ENCODE measurements around the gene SMAD1. TPM values are rescaled to one million over a fixed set of nuclear protein-coding genes. Genes with fewer than 3 reads are reported as not detected.

SMAD1 gene
- 36.0 and 140 TPM in 2 replicates for total RNA-seq (ENCODE audit: low replicate concordance)

DNA sequence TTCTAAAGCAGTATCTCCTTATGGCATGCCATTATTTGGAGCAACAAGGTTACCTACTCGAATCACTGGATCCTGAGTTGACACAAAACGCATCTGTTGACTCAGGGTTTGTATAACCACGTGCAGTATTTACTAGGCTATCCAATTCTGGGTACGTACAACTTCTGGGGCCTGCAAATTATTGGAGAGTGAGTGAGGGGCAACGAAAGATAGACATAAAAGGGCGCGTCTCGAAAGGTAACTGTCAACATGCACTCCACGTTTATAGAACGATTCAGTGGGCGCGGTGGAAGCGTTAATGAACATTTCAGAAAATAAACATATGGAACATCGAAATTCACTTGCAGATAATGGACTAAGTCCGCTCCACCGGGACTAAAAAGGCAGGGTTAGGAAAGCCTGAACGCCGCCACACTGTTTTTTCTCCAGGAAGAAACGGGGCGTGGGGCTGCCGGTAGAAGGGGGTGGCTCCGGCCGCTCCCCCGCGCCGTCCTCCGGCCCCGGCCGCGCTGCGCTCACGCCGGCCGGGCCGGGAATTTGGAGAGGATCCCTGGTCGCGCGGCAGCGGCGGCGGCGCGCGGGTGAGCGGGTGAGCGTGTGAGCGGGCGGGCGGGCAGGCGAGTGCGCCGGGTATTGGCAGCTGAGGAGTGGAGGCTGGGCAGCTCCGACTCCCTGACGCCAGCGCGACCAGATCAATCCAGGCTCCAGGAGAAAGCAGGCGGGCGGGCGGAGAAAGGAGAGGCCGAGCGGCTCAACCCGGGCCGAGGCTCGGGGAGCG is at the start of gene SMAD1:
Gene SMAD1, plus strand, starts transcription at position 690 of the 778 bp plus-strand sequence. CDS start 32,761 bp downstream, outside the sequence.
- DNase-seq (ENCODE audit: low read depth) = peak; percentile 82
- TF ChIP-seq, protein P1, sequence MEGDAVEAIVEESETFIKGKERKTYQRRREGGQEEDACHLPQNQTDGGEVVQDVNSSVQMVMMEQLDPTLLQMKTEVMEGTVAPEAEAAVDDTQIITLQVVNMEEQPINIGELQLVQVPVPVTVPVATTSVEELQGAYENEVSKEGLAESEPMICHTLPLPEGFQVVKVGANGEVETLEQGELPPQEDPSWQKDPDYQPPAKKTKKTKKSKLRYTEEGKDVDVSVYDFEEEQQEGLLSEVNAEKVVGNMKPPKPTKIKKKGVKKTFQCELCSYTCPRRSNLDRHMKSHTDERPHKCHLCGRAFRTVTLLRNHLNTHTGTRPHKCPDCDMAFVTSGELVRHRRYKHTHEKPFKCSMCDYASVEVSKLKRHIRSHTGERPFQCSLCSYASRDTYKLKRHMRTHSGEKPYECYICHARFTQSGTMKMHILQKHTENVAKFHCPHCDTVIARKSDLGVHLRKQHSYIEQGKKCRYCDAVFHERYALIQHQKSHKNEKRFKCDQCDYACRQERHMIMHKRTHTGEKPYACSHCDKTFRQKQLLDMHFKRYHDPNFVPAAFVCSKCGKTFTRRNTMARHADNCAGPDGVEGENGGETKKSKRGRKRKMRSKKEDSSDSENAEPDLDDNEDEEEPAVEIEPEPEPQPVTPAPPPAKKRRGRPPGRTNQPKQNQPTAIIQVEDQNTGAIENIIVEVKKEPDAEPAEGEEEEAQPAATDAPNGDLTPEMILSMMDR (IDR thresholded peaks at IDR 0.05; ENCODE audit: insufficient read depth, low read length) = no peak
- H3K4me3 ChIP-seq (ENCODE audit: low read depth, low read length) = peak within 1 kb of the TSS; percentile 80

- no peak overlapping the region for H3K4me3 ChIP-seq (ENCODE audit: low read depth, low read length)
- no peak for DNase-seq (ENCODE audit: low read depth)
- TF ChIP-seq, protein P1 (IDR thresholded peaks at IDR 0.05; ENCODE audit: insufficient read depth, low read length) = no peak
Measured at GRCh38 chr4:145433684-145434083, 48.0 kb upstream of the SMAD1 start.

DNA sequence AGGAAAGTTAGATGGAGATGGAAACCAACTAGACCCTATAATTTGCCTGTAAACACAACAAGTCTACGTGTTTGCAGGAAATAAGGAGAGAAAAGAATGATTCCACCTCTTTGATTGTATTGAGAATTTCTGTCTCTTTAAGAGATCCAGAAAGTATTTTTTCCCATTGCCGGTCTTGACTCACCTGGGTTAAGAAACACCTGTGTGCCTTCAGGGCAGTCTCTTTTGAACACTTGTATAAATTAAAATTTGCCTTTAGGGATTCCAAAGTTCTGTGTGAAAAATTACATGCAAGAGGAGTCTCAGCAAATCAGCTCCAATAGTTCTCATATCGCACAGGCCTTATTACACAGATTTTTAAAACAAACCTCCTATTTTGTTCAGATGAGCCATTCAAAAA is 46.0 kb upstream of the SMAD1 start:
- no peak overlapping the region for H3K4me3 ChIP-seq (ENCODE audit: low read depth, low read length)
- TF ChIP-seq, protein P1 (IDR thresholded peaks at IDR 0.05; ENCODE audit: insufficient read depth, low read length) = no peak
- no peak for DNase-seq (ENCODE audit: low read depth)

DNA sequence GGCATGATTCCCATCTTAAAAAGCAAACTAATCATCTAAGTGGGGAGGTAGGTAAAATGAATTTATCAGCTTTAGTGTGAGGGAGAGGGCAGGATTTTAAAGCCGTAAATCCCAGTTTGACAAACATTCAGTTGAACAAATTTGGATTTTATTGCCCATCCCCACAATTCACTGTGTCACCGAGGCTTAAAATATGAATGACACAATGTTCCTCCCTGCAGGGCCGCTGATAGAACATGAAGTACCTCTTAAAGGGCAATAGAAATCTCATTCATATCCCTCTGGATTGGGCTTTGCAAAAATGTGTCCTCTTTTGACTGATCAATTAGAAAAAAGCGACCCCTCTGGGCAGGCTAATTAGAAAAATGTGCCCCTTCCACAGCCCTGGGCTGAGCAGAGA is 45.5 kb upstream of the SMAD1 start:
- TF ChIP-seq, protein P1 (IDR thresholded peaks at IDR 0.05; ENCODE audit: insufficient read depth, low read length) = no peak
- H3K4me3 ChIP-seq (ENCODE audit: low read depth, low read length) = no peak overlapping the region
- DNase-seq (ENCODE audit: low read depth) = no peak

GRCh38 chr4:145436796-145437195 is 44.9 kb upstream of the SMAD1 start:
- no peak overlapping the region for H3K4me3 ChIP-seq (ENCODE audit: low read depth, low read length)
- no peak for DNase-seq (ENCODE audit: low read depth)
- TF ChIP-seq, protein P1 (IDR thresholded peaks at IDR 0.05; ENCODE audit: insufficient read depth, low read length) = no peak

DNA sequence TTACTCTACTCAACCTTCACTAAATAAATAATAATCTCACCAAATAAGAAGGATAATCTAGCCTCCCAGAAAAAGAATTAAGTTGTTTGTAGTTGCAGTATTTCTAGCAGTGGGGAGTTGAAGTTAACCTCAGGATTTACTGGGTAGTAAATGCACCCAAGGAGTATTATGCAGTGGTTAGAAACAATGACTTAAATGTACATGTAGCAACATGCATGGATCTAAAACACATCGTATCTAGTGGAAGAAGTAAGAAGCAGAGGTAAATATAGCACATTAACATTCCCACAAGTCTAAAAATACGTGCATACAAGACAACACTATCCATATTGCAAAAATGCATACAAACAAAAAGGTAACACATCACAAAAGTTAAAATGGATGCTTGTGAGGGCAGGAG is 44.2 kb upstream of the SMAD1 start:
- TF ChIP-seq, protein P1 (IDR thresholded peaks at IDR 0.05; ENCODE audit: insufficient read depth, low read length) = no peak
- no peak overlapping the region for H3K4me3 ChIP-seq (ENCODE audit: low read depth, low read length)
- DNase-seq (ENCODE audit: low read depth) = no peak
